Stimulated activated CD8-positive, alpha-beta memory T cell treated with anti-CD3 and anti-CD28 coated beads, Interleukin-12 subunit alpha, Interleukin-12 subunit beta, amount 100 ng/mL, for 24 hours (primary cell): ENCODE results near the gene WAC.

Experiments used
- DNase-seq: peaks from one replicate; pipeline ENCODE4 v3.0.0-alpha.2; 2020; ENCODE audit errors: extremely low read depth

WAC gene

DNA sequence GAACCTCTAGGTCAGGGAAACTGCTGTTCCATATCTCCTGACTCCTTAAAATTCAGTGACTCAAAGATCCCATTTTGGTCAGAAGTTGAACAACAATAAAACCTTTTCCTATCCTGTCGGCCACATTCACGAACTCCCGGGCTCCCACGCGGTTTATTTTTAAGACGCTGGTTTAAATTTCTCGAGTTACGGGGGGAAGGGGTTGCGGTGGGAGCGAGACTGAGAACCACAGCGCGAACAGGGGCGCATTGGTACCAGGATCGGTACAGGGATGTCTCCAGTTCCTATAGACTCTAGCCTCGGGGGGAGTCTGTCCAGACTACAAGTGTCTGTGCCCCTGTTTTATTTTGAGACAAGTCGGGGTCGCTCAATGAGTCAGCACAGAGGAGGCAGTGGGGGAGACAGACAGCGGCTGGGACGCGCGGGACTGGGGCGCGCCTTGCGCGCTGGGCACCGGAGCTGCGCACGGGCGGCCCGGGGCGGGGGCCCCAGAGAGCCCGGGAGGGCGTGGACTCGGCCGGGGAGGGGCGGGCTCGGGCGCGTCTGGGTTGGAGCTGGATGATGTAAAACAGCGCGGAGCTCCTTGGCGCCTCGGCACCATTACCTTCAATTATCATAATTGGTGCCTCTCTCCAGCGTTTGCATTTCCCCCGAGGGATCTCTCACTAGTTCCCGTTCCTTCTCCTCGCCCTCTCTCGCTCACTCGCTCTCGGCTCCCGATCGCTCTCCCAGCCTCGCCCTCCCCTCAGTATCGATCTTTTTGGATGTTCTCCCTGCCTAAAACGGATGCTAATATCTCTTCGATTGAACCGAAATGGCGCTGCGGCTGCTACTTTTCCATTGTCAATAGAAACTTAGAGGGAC is 135.7 kb downstream of the WAC start:
- no peak for DNase-seq

DNA sequence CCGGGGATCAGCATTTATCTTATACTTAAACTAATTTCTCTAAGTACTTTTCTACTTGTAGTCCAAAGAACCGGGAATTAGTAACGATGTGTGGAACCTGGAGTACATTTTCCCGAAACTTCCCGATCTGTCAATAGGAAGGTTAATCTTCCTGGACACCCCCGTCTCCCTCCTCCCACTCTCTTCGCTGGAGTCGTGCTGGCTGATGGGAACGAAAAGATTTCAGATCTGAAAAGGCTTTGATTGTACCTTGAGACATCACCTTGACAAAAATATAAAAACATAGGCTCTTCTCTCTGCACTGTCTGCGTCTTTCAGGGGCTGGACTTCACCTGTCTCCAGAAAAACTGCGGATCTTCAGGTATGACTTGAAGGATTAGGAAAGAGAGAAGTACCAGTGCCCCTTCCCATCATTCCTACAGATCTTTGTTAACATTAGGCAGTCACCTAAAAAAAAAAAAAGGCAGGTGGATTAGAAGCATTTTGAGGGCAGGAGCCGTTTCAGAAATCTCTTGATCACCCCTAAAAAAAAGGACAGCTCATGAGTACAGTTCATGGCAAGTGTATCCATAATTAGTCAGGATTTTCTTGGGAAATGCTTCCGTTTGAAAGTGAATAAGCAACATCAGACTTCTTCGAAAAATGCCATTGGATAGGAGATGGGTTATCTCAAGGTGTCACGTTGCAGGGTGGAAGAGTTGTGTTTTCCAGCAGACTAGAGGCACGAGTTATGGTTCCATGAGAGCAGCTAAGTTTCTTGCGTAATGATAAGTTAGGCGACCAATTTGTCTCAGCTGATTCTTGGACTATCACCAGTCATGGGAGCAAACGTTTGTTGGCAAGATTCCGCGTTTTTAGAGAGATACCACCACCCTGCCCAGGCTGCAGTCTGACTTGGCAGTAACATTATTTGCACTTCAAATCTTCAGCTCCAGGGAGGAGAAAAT is 136.6 kb downstream of the WAC start:
- DNase-seq = no peak
